HG02571 (cell line): ENCODE measurements around the gene RFX4.
"Not testable (repeated sequence)": the region's sequence is repeated elsewhere in the genome, so short reads cannot be mapped to it uniquely, and the experiment has no call there.

ENCODE experiments used
- ATAC-seq: cut with Tn5 transposase; IDR thresholded peaks from one replicate; pipeline ENCODE4 v1.9.1; 2021; ENCODE audit warnings: mild to moderate bottlenecking, moderate library complexity; ENCODE audit not compliant: unreplicated experiment

RFX4 gene

GRCh38 chr12:106685381-106685780, 102.6 kb downstream of the RFX4 start:
- ATAC-seq: no peak

- no peak for ATAC-seq
These were observed 104.9 kb downstream of the RFX4 start for GRCh38 chr12:106687672-106688071.

- ATAC-seq: no peak
These were observed 107.9 kb downstream of the RFX4 start for GRCh38 chr12:106690569-106691305.

GRCh38 chr12:106692033-106692432, 109.2 kb downstream of the RFX4 start:
- not testable (repeated sequence) for ATAC-seq

- ATAC-seq: no peak
These were observed 110.4 kb downstream of the RFX4 start for GRCh38 chr12:106692896-106693820.

- ATAC-seq: no peak
These were observed 113.3 kb downstream of the RFX4 start for GRCh38 chr12:106696071-106696470.

GRCh38 chr12:106696681-106697417, 114.0 kb downstream of the RFX4 start:
- ATAC-seq: no peak

GRCh38 chr12:106704081-106704480, 121.3 kb downstream of the RFX4 start:
- no peak for ATAC-seq

GRCh38 chr12:106705971-106706370, 123.2 kb downstream of the RFX4 start:
- no peak for ATAC-seq

GRCh38 chr12:106709068-106709511, 126.3 kb downstream of the RFX4 start:
- ATAC-seq: no peak

- no peak for ATAC-seq
These were observed 127.5 kb downstream of the RFX4 start for GRCh38 chr12:106710143-106710893.

GRCh38 chr12:106711316-106711715, 128.5 kb downstream of the RFX4 start:
- ATAC-seq: no peak

- no peak for ATAC-seq
These were observed 130.0 kb downstream of the RFX4 start for GRCh38 chr12:106712768-106713167.

- no peak for ATAC-seq
These were observed 132.1 kb downstream of the RFX4 start for GRCh38 chr12:106714926-106715325.

GRCh38 chr12:106715582-106715981, 132.8 kb downstream of the RFX4 start:
- no peak for ATAC-seq

GRCh38 chr12:106717673-106718072, 134.9 kb downstream of the RFX4 start:
- no peak for ATAC-seq

GRCh38 chr12:106719879-106720278, 137.1 kb downstream of the RFX4 start:
- ATAC-seq: no peak

- no peak for ATAC-seq
These were observed 137.9 kb downstream of the RFX4 start for GRCh38 chr12:106720696-106721095.

- no peak for ATAC-seq
These were observed 139.1 kb downstream of the RFX4 start for GRCh38 chr12:106721915-106722314.

- no peak for ATAC-seq
These were observed 140.0 kb downstream of the RFX4 start for GRCh38 chr12:106722837-106723236.
